Measurements from ENCODE around the gene TMEM72. TPM values are rescaled to one million over a fixed set of nuclear protein-coding genes. Genes with fewer than 3 reads are reported as not detected.

The TMEM72 gene
- total and polyA plus RNA-seq, 2 donors, result 0.05 to 0.07 TPM

- Histone ChIP-seq H3K4me1 (ENCODE audit: control insufficient read depth in 2 of 2, insufficient read depth in 2 of 2, low read length in 2 of 2) (peaks cover 19 to 59% of the 10 kb centered on the region in 2 donors), H3K27ac (ENCODE audit: low read depth in 1 of 2, low read length in 1 of 2) (no peak overlapping the region), H3K36me3 (ENCODE audit: control insufficient read depth in 2 of 2, insufficient read depth in 2 of 2, low read length in 1 of 2) (no peaks in the 10 kb centered on the region), H3K4me3 (ENCODE audit: low read length in 2 of 2) (no peak overlapping the region), H3K9me3 (ENCODE audit: control insufficient read depth in 2 of 2, insufficient read depth in 1 of 2, low read length in 1 of 2) (peaks cover 0 to 9% of the 10 kb centered on the region in 2 donors), H3K27me3 (ENCODE audit: control insufficient read depth in 2 of 2, insufficient read depth in 1 of 2, low read length in 1 of 2) (no peaks in the 10 kb centered on the region)
- peak in 5 of 9 donors; percentile 36 to 74 (median 50) for DNase-seq (ENCODE audit: low read depth in 6 of 9, low spot score in 9 of 9)
- 77% methylated on average over 7 of the region's 7 CpGs for WGBS
Measured at GRCh38 chr10:44908936-44909630, 2.1 kb upstream of the TMEM72 start.

DNA sequence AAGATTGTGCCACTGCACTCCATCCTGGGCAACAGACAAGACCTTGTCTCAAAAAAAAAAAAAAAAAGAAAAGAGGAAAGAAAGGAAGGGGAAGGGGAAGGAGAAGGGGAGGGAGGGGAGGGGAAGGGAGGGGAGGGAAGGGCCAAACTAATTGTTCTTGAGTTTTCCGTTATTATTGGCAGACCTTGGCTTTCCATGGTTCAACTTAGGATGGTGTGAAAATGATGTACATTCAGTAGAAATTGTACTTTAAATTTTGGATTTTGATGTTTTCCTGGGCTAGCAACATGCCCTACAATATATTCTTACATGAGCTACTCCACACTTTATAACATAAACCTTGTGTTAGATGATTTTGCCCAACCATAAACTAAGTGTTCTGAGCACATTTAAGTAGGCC lies 1.2 kb upstream of the TMEM72 start:
- Histone ChIP-seq H3K27me3 (ENCODE audit: control insufficient read depth in 2 of 2, insufficient read depth in 1 of 2, low read length in 1 of 2) (no peaks in the 10 kb centered on the region), H3K9me3 (ENCODE audit: control insufficient read depth in 2 of 2, insufficient read depth in 1 of 2, low read length in 1 of 2) (peaks cover 0 to 9% of the 10 kb centered on the region in 2 donors), H3K4me1 (ENCODE audit: control insufficient read depth in 2 of 2, insufficient read depth in 2 of 2, low read length in 2 of 2) (peaks cover 19 to 67% of the 10 kb centered on the region in 2 donors), H3K36me3 (ENCODE audit: control insufficient read depth in 2 of 2, insufficient read depth in 2 of 2, low read length in 1 of 2) (no peaks in the 10 kb centered on the region), H3K27ac (ENCODE audit: low read depth in 1 of 2, low read length in 1 of 2) (no peak overlapping the region), H3K4me3 (ENCODE audit: low read length in 2 of 2) (no peak overlapping the region)
- no peak for DNase-seq (ENCODE audit: low read depth in 6 of 9, low spot score in 9 of 9)
- WGBS, result 100% methylated on average over 1 of the region's 1 CpG

- no peak for DNase-seq (ENCODE audit: low read depth in 6 of 9, low spot score in 9 of 9)
- H3K9me3 ChIP-seq (ENCODE audit: control insufficient read depth in 2 of 2, insufficient read depth in 1 of 2, low read length in 1 of 2), result peaks cover 0 to 4% of the 10 kb centered on the region in 2 donors
- no peaks in the 10 kb centered on the region for H3K36me3 ChIP-seq (ENCODE audit: control insufficient read depth in 2 of 2, insufficient read depth in 2 of 2, low read length in 1 of 2)
- H3K4me1 ChIP-seq (ENCODE audit: control insufficient read depth in 2 of 2, insufficient read depth in 2 of 2, low read length in 2 of 2), result peaks cover 19 to 69% of the 10 kb centered on the region in 2 donors
- H3K4me3 ChIP-seq (ENCODE audit: low read length in 2 of 2), result no peak overlapping the region
- H3K27ac ChIP-seq (ENCODE audit: low read depth in 1 of 2, low read length in 1 of 2), result peak overlapping the region in 1 of 2 donors; percentile 44
- H3K27me3 ChIP-seq (ENCODE audit: control insufficient read depth in 2 of 2, insufficient read depth in 1 of 2, low read length in 1 of 2), result no peaks in the 10 kb centered on the region
- WGBS, result 83% methylated on average over 7 of the region's 7 CpGs
Measured at GRCh38 chr10:44910602-44911001, 535 bp upstream of the TMEM72 start.

DNA sequence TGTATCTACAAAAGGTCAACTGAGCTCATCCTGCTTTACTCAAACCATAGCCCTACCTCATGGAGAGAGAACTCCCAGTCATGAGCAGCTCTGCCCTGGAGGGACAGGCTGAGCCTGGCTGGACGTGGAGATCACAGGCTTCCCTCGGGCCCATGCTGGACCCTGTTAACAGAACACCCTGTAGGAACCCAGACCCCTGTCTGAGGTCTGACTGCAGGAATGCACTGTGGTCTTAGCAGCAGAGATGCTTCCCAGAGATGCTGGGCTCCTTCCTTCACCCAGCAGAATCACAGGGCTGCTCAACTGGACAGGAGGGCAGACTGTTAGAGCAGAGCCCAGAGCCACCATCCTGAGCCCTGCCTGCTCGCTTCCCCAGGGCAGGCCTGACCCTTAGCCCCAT lies 814 bp downstream of the TMEM72 start:
- Histone ChIP-seq H3K4me1 (ENCODE audit: control insufficient read depth in 2 of 2, insufficient read depth in 2 of 2, low read length in 2 of 2) (peaks cover 19 to 69% of the 10 kb centered on the region in 2 donors), H3K36me3 (ENCODE audit: control insufficient read depth in 2 of 2, insufficient read depth in 2 of 2, low read length in 1 of 2) (no peaks in the 10 kb centered on the region), H3K27ac (ENCODE audit: low read depth in 1 of 2, low read length in 1 of 2) (no peak overlapping the region), H3K9me3 (ENCODE audit: control insufficient read depth in 2 of 2, insufficient read depth in 1 of 2, low read length in 1 of 2) (peaks cover 0 to 4% of the 10 kb centered on the region in 2 donors), H3K27me3 (ENCODE audit: control insufficient read depth in 2 of 2, insufficient read depth in 1 of 2, low read length in 1 of 2) (no peaks in the 10 kb centered on the region), H3K4me3 (ENCODE audit: low read length in 2 of 2) (no peak overlapping the region)
- no peak for DNase-seq (ENCODE audit: low read depth in 6 of 9, low spot score in 9 of 9)
- WGBS, result 98% methylated on average over 3 of the region's 3 CpGs

DNA sequence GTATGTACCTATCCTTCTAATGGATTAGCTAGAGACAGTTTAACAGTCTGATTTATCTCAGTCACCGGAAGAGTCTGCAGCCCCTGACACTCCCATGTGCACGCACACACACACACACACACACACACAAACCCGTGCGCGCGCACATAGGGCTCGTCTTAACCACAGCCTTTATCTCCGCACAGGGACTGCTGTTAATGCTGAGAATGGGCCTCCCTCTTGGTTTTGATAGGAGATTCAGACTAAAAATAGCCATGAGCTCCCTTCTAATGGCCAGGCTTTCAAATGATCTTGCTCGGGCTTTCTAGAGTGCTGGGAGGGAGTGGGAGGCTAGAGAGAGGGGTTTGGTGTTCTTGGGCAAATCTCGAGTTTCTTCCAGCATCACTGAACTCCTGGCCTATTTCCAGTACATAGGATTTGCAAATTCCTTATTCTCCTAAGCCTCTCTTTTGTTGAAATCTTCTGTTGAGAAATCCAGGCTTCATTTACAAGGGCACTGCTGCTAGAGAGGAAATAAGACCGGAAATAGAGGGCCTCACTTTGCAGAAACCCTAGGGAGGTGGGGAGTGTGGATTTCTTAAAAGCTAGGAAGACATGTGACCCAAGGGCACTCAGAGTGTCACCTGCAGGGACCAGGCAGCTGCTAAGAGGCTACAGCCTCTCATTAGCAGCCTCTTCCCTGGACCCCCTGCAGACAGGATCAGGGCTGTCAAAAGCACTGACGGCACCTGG lies 2.4 kb downstream of the TMEM72 start:
- H3K36me3 ChIP-seq (ENCODE audit: control insufficient read depth in 2 of 2, insufficient read depth in 2 of 2, low read length in 1 of 2), result no peaks in the 10 kb centered on the region
- DNase-seq (ENCODE audit: low read depth in 6 of 9, low spot score in 9 of 9), result peak; percentile 49 to 91 (median 75)
- peak overlapping the region; percentile 14 to 29 for H3K4me3 ChIP-seq (ENCODE audit: low read length in 2 of 2)
- peaks cover 19 to 61% of the 10 kb centered on the region in 2 donors for H3K4me1 ChIP-seq (ENCODE audit: control insufficient read depth in 2 of 2, insufficient read depth in 2 of 2, low read length in 2 of 2)
- peaks cover 0 to 4% of the 10 kb centered on the region in 2 donors for H3K9me3 ChIP-seq (ENCODE audit: control insufficient read depth in 2 of 2, insufficient read depth in 1 of 2, low read length in 1 of 2)
- peak overlapping the region; percentile 61 to 97 for H3K27ac ChIP-seq (ENCODE audit: low read depth in 1 of 2, low read length in 1 of 2)
- no peaks in the 10 kb centered on the region for H3K27me3 ChIP-seq (ENCODE audit: control insufficient read depth in 2 of 2, insufficient read depth in 1 of 2, low read length in 1 of 2)
- WGBS, result 10% methylated on average over 12 of the region's 12 CpGs

DNA sequence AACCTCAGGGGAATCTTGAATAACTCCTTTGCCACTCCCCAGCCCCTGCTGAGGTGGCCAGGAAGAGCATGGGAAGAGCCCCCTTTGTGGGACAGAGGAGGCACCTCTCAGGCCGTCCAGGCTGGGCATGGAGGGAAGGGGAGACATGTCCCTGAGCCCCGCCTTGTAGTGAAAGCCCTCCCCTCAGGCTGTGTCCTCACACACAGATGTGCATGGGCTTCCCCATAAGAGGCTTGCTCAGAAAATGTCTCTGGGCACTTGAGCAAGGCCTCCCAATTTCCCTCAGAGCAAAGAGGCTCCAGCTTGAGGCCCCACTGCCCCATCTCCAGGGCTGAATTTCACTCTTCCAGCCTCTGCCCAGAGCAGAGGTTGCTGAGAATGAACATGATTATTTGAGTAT lies 3.8 kb downstream of the TMEM72 start:
- H3K4me3 ChIP-seq (ENCODE audit: low read length in 2 of 2), result no peak overlapping the region
- 93% methylated on average over 2 of the region's 2 CpGs for WGBS
- H3K27me3 ChIP-seq (ENCODE audit: control insufficient read depth in 2 of 2, insufficient read depth in 1 of 2, low read length in 1 of 2), result no peaks in the 10 kb centered on the region
- no peak for DNase-seq (ENCODE audit: low read depth in 6 of 9, low spot score in 9 of 9)
- peaks cover 14 to 48% of the 10 kb centered on the region in 2 donors for H3K4me1 ChIP-seq (ENCODE audit: control insufficient read depth in 2 of 2, insufficient read depth in 2 of 2, low read length in 2 of 2)
- H3K36me3 ChIP-seq (ENCODE audit: control insufficient read depth in 2 of 2, insufficient read depth in 2 of 2, low read length in 1 of 2), result no peaks in the 10 kb centered on the region
- H3K9me3 ChIP-seq (ENCODE audit: control insufficient read depth in 2 of 2, insufficient read depth in 1 of 2, low read length in 1 of 2), result peaks cover 0 to 4% of the 10 kb centered on the region in 2 donors
- peak overlapping the region in 1 of 2 donors; percentile 26 for H3K27ac ChIP-seq (ENCODE audit: low read depth in 1 of 2, low read length in 1 of 2)

DNA sequence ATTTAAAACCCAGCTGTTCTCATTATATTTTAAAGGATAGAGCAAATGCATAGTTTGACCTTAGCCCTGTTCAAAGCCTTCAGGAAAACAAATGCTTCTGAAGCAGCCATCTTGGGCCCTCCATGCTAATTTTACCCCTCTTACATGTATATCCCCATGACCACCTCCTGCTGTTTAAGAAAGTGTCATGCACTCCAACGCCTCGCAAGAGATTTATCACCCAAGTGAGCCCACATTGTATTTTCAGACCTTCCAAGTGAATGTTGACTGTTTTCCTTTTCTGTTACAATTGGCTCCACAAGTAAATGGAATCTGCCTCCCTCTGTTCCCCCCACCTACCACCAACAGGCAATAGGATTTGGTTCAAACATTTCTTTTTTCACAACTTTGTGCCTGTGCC lies 5.3 kb downstream of the TMEM72 start:
- DNase-seq (ENCODE audit: low read depth in 6 of 9, low spot score in 9 of 9), result no peak
- Histone ChIP-seq H3K4me3 (ENCODE audit: low read length in 2 of 2) (no peak overlapping the region), H3K36me3 (ENCODE audit: control insufficient read depth in 2 of 2, insufficient read depth in 2 of 2, low read length in 1 of 2) (no peaks in the 10 kb centered on the region), H3K27ac (ENCODE audit: low read depth in 1 of 2, low read length in 1 of 2) (no peak overlapping the region), H3K27me3 (ENCODE audit: control insufficient read depth in 2 of 2, insufficient read depth in 1 of 2, low read length in 1 of 2) (no peaks in the 10 kb centered on the region), H3K9me3 (ENCODE audit: control insufficient read depth in 2 of 2, insufficient read depth in 1 of 2, low read length in 1 of 2) (no peaks in the 10 kb centered on the region), H3K4me1 (ENCODE audit: control insufficient read depth in 2 of 2, insufficient read depth in 2 of 2, low read length in 2 of 2) (peaks cover 14 to 37% of the 10 kb centered on the region in 2 donors)
- 96% methylated on average over 2 of the region's 2 CpGs for WGBS

- 87% methylated on average over 3 of the region's 3 CpGs for WGBS
- H3K4me1 ChIP-seq (ENCODE audit: control insufficient read depth in 2 of 2, insufficient read depth in 2 of 2, low read length in 2 of 2), result peaks cover 13 to 23% of the 10 kb centered on the region in 2 donors
- no peak overlapping the region for H3K4me3 ChIP-seq (ENCODE audit: low read length in 2 of 2)
- no peak overlapping the region for H3K27ac ChIP-seq (ENCODE audit: low read depth in 1 of 2, low read length in 1 of 2)
- no peaks in the 10 kb centered on the region for H3K9me3 ChIP-seq (ENCODE audit: control insufficient read depth in 2 of 2, insufficient read depth in 1 of 2, low read length in 1 of 2)
- no peaks in the 10 kb centered on the region for H3K36me3 ChIP-seq (ENCODE audit: control insufficient read depth in 2 of 2, insufficient read depth in 2 of 2, low read length in 1 of 2)
- no peak for DNase-seq (ENCODE audit: low read depth in 6 of 9, low spot score in 9 of 9)
- H3K27me3 ChIP-seq (ENCODE audit: control insufficient read depth in 2 of 2, insufficient read depth in 1 of 2, low read length in 1 of 2), result no peaks in the 10 kb centered on the region
Measured at GRCh38 chr10:44917848-44918247, 6.7 kb downstream of the TMEM72 start.

- Histone ChIP-seq H3K27ac (ENCODE audit: low read depth in 1 of 2, low read length in 1 of 2) (no peak overlapping the region), H3K9me3 (ENCODE audit: control insufficient read depth in 2 of 2, insufficient read depth in 1 of 2, low read length in 1 of 2) (no peaks in the 10 kb centered on the region), H3K27me3 (ENCODE audit: control insufficient read depth in 2 of 2, insufficient read depth in 1 of 2, low read length in 1 of 2) (no peaks in the 10 kb centered on the region), H3K4me3 (ENCODE audit: low read length in 2 of 2) (no peak overlapping the region), H3K36me3 (ENCODE audit: control insufficient read depth in 2 of 2, insufficient read depth in 2 of 2, low read length in 1 of 2) (no peaks in the 10 kb centered on the region), H3K4me1 (ENCODE audit: control insufficient read depth in 2 of 2, insufficient read depth in 2 of 2, low read length in 2 of 2) (peaks cover 0 to 8% of the 10 kb centered on the region in 2 donors)
- DNase-seq (ENCODE audit: low read depth in 6 of 9, low spot score in 9 of 9), result no peak
- 97% methylated on average over 3 of the region's 3 CpGs for WGBS
Measured at GRCh38 chr10:44920252-44920651, 9.1 kb downstream of the TMEM72 start.
